NCI-H526 treated with DMSO at 0.1 percent for 48 hours (cell line): ENCODE measurements around the gene RTL1.

Source experiments
- DNase-seq: peaks from one replicate; lab custom pipeline; 2025; lab: John Stamatoyannopoulos, UW

The RTL1 gene

DNA sequence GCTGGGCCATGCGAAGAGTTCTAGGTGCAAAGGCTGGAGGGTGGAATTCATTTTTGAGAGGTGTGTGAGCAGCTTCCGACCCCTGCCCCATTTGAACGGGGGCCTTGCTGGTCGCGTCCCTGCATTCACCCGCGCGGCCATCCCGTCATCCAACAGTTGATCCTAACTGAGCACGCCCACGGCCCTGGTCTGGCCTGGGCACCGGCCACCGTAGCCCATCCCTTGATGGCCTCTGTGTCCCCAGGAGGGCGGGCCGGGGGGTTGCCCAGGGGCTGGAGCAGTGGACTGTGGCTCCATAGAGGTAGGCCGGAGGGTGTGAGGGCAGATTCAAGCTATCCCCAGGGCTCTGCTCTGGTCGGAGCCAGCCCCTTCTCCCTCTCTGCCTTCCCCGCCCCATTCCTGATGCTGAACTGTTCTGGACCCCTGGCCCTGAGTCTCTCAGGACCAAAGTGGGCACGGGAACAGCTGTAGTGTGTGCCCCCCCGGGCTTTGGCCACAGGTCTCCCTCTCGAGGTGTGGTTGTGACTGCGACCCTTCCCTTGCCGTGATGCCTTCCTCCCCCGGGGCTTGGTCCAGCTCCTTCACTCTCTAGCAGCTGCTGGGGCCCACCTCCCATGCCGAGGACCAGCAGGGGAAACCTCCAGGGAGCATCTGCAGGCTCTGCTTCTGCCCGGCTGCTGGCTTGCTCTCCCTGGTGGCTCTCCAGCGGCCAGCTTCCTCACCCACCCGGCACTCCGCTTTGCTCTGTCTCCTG lies 68.6 kb downstream of the RTL1 start:
- no peak for DNase-seq

DNA sequence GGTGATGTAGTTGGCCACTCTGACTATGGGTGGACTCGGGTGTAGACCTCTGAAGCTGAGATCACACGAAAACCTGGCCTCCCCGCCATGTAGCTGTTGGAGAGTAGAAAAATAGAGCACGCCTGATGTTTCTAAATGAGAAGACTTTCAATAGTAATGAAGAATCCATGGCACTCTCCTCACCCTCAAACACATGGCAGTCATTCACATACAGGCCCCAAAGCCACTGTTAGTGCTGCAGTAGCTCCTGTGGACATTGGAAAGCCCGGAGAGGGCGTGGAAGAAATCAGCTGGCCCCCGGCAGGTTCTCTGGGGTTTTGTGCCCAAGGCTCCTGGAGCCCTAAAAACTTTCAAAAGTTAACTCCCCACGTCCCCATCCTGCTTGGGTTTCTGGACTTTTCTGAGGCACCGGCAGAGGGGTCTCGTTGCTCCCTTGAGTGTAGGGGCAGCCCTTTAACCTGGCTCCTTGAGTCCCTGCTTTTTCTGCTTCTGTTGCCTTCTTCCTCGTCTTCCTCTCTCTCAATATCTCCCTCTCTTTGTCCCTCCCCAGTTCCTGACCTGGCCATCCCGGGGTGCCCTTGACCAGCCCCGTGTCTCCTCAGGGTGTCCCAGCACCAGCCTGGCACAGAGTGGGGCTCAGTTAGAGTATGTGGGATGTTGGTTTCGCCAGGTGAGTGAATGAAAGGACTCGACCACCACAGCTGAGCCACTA lies 69.3 kb downstream of the RTL1 start:
- DNase-seq = no peak

GRCh38 chr14:100832311-100832960 lies 71.1 kb downstream of the RTL1 start:
- no peak for DNase-seq

- no peak for DNase-seq
These were observed 72.8 kb downstream of the RTL1 start for GRCh38 chr14:100830681-100831080.
